Myocyte (in vitro differentiated cells): Measurements from ENCODE around the gene APRT. TPM values are rescaled to one million over a fixed set of nuclear protein-coding genes. Genes with fewer than 3 reads are reported as not detected.
A peak's percentile ranks its signal among the peaks of the same experiment; 100 is the strongest.

ENCODE experiments used
- DNase-seq: peaks from one replicate; pipeline ENCODE4 v3.0.0-alpha.2; 2012; ENCODE audit warnings: low read depth
- polyA plus RNA-seq: library from polyadenylated mRNA; unstranded; fragments of >200 nt; gene quantifications from one replicate; pipeline ENCODE4 v1.2.1, GENCODE V29; 2012; ENCODE audit warnings: missing spikeins
- total RNA-seq: library from RNA; depleted of rRNA; stranded (reverse); fragments of >200 nt; gene quantifications from 2 replicates; pipeline ENCODE4 v1.2.3, GENCODE V29; 2014

APRT gene, protein sequence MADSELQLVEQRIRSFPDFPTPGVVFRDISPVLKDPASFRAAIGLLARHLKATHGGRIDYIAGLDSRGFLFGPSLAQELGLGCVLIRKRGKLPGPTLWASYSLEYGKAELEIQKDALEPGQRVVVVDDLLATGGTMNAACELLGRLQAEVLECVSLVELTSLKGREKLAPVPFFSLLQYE
- total RNA-seq = 86.9 and 89.3 TPM in 2 replicates
- polyA plus RNA-seq = 123 TPM

DNA sequence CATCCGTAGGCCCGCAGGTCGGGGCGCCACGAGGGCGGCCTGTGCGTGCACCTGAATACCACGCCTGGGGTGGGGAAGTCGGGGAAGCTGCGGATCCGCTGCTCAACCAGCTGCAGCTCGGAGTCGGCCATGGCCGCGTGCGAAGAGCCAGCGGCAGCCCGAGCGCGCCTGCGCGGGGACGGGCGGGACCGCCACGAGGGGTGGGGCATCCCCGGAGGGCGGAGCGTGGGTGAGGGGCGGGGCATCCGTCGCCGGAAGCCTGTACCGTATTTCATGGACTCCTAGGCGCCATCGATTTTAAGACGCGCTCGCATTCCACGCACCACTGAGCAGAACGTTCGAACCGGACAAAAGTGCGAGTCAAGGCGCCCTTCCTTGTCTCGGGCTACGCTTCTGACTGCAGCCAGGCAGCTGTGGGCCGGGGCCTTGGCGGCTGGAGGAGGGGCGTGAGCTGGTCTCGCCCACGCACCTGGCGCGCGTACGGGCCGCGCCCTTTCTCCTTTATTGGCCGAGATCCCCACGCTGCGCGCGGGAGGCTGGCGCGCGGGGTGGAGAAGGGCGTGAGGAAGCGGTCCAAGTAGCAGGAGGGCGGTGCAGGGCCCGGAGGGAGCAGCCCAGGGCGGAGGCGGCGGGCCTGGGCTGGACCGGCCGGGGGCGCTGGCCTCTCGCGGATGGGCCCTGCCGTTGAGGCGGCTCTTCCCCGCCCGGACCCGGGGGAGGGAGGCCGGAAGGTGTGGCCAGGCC lies at the start of gene APRT:
Gene APRT (minus strand): TSS at position 160 of the 744 bp plus-strand sequence. CDS start 29 bp downstream, at position 131.
- peak; percentile 92 for DNase-seq

DNA sequence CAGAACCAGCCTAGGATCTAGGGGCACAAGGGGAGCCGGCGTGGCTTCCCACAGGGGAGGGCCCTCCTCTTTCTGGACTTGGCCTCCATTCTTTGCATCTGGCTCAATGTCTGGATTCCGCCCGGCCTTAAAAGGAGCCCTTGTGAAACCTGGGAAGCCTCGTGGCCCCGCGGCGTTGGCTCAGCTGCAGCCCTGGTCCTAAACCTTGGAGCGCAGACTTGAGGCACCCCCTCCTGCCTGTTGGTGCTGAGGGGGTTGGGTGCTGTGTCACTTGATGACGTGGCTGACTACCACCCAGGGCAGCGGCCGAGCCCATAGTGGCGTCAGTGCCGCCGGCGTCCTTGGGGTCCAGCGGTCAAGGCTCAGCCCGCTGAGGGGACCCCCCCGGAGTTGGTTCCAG lies 49.6 kb upstream of the APRT start:
- no peak for DNase-seq

GRCh38 chr16:88859381-88860091 lies 47.8 kb upstream of the APRT start:
- DNase-seq = no peak

DNA sequence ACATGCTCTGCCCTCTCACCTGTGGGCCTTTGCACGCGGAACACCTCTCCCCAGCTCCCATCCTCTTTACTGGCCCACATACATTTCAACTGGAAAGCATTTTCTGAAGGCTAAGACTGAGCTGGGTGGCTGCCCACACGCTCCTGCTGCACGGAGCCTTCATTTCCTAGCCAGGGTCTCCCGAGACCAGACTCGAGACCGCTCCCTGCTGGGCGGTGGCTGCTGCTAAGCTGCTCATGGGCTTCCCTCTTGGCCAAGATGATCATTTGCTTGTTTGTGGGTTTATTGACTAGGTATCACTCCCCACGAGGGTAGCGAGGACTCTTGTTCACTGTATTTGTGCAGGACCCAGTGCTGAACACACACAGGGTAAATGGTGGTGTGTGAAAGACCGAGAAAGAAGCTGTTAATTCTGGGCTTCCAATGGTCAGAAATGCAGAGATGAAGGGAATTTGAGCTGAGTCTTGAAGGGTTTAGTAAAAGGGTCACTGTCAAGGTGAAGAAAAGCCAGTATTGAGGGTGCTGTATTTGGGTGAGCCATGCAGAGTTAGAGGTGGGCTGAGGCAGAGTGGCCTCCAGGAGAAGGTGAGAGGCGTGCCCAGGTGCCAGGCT lies 46.1 kb upstream of the APRT start:
- DNase-seq = peak; percentile 82

DNA sequence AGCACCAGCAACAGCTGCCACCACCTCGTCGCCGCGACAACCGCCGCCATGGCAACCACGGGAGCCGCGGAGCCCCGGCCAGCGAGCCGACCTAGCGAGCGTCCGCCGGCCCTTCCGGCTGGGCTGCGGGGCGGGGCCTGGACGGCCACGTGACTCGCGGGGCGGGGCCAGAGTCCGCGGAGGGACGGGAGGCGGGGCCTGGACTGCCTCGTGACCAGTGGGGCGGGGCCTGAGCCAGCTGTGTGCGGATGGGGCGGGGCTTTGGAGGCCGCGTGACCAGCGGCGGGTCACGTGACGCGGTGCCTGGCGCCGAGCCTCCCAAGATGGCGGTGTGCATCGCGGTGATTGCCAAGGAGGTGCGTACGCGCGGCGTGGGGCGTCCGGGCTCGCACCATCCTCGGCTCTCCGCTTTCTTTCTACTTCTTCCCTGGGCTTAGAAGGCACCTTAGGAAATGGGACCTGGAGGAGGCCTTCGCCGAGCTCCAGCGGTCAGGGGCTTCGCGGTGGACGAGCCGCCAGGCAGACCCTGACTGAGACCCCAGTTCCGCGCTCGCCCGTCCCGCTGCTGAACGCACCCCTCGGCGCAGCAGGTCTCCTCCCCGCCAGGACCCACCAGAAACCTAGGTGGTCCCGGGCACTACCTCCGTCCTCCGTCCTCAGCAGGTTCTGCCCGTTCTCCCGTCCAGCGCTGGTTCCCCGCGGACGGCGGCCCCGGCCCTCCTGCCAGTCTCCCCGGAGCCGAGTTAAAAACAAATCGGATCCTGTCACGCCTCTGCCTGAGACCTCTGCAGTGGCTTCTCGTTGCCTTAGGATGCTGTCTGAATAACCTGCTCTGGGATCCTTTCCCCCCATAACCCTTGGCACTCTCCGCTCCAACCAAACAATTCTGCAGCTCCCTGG lies 45.4 kb upstream of the APRT start, which contains the start of the genes GALNS and TRAPPC2L:
Gene GALNS (minus strand): TSS at position 120 of the 900 bp plus-strand sequence. CDS start 70 bp downstream, at position 50.
Gene TRAPPC2L (plus strand): TSS at position 300 of the 900 bp plus-strand sequence. CDS start 24 bp downstream, at position 324.
- peak; percentile 96 for DNase-seq

GRCh38 chr16:88856122-88856827 lies 44.5 kb upstream of the APRT start:
- DNase-seq = no peak

GRCh38 chr16:88855736-88856121 lies 44.0 kb upstream of the APRT start:
- no peak for DNase-seq

DNA sequence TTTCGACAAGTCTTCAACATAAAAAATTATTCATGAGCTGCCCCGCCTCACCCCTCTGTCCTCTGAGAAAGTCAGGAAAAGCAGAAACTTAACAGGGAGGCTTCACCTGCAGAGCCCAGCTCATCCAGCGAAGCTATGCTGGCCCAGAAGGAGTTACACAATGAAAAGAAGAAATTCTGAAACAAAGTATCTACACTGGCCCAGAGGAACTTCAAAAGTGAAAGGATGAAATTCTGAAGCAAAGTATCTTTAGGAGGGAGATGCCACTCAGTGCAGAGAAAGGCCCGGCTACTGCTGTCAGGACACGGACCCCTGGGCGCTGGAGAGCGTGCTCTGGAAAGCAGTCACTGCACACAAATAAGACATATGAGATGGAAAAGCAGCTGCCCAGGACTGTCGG lies 43.4 kb upstream of the APRT start:
- DNase-seq = no peak

DNA sequence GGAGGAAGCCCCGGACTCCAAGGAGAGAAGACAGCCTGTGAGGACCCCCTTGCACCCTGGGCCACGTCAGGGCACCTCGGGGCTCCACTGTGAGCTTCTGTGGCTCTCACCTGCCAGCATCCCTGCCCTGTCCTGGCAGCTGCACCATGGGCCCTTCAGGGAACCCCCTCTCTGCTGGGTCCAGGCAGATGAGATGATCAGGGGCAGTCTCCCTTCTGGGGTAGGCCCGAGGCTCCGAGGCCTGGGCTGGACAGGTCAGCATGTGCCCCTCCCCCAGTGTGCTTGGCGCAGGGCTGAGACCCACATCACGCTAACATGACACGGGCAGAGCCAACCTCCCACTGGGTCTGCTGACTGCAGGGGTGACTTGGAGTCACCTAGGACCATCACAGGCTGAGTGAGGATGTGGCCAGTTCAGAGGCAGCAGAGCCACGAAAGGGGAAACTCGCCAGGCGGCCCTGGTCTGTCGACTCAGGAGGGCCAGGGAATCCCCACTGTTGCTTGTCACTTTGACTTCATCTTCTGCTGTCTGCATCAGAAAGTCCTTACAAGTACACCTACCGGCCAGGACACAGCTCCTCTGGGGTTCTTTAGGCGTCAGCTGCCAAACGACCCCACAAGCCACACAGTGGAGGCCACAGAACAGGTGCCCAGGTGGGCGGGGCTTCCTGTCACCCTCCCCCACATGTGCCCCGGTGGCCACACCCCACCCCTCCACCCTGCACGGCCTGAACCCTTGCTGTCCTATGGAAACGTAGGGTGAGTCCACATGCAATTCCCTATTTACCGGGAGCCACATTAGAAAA lies 42.8 kb upstream of the APRT start:
- DNase-seq = peak; percentile 60

DNA sequence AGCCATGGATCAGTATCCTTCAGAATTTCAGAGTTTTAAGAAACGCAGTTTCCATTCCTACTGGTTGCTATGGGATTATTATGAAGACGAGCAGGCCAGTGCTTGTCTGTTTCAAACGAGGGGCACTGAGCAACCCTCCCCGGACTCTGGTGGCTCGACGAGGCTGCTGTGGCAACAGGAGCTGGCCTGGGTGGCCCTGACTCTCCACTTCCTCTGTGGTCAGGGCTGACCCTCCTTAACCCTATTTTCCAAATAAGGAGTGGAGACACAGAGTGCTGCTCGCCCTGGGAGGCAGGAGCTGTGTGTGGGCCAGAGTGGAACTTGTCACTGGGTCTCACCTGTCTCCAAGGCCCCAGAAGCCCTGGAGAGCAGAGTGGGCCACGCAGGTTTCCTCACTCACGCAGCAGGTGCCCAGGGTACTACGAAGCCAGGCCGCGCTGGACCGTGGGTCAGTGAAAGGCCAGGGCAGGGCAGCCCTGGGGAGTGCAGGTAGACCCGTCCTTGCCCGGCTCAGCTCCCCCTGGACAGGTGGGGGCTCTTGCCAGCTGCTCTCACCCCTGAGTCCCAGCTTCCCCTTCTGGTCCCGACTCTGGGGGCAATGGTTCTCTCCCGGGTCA lies 41.7 kb upstream of the APRT start:
- no peak for DNase-seq

DNA sequence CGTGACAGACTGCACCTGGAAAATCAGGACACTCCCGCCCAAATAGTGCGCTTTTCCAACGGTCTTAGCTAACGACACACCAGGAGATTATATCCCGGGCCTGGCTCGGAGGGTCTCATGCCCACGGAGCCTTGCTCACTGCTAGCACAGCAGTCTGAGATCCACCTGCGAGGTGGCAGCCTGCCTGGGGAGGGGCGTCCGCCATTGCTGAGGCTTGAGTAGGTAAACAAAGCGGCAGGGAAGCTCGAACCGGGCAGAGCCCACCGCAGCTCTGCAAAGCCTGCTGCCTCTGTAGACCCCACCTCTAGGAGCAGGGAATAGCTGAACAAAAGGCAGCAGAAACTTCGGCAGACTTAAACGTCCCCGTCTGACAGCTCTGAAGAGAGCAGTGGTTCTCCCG lies 39.9 kb upstream of the APRT start:
- no peak for DNase-seq

GRCh38 chr16:88850531-88851199 lies 38.9 kb upstream of the APRT start:
- no peak for DNase-seq

- DNase-seq = no peak
Measured at GRCh38 chr16:88848557-88848956, 36.8 kb upstream of the APRT start.

GRCh38 chr16:88847654-88848053 lies 35.9 kb upstream of the APRT start:
- DNase-seq = no peak

DNA sequence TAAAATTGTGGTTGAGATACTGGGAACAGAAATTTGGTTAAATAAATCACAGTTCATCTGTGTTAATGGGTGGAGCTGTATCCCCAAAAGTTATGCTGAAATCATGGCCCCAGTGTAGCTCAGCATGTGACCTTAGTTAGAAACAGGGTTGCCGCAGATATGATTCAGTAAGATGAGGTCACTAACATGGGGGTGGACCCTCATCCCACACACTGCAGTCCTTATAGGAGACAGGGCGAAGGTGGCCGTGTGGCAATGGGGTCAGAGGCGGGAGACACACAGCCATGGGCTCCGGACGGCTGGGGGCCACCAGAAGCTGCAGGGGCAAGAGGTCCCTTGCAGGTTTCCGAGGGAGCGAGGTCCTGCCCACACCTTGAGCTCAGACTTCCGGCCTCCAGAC lies 34.4 kb upstream of the APRT start:
- DNase-seq = no peak

- no peak for DNase-seq
Measured at GRCh38 chr16:88844419-88845036, 32.8 kb upstream of the APRT start.

DNA sequence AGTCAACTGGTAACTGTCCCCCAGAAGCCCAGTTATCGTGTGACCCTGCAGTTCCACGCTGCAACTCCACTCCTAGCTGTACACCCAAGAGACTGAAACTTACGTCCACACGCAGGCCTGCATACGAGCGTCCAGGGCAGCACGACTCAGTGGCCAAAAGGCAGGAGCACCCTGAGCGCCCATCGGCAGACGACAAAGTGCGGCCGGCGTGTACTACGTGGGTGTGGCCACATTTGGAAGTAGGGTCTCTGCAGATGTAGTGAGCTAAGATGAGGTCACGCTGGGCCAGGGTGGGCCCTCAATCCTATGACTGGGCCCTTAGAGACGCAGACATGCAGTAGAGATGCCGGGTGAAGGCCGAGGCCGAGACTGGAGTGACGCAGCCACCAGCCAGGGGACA lies 31.5 kb upstream of the APRT start:
- DNase-seq = no peak

- no peak for DNase-seq
Measured at GRCh38 chr16:88842806-88843205, 31.1 kb upstream of the APRT start.
